Ovary (tissue), 9 donors: Measurements from ENCODE around the gene COA3. TPM values are rescaled to one million over a fixed set of nuclear protein-coding genes. Genes with fewer than 3 reads are reported as not detected.

Experiments
- DNase-seq, 5 donors: peaks; one replicate each; pipeline ENCODE4 v3.0.0-alpha.2; 2019 to 2020
- H3K27ac ChIP-seq, 2 donors: fragments of 200-600 bp; one replicate each; pipeline versions ENCODE4 v1.5.1 to v1.8.0; 2019 to 2022
- H3K27me3 ChIP-seq: fragments of 200-600 bp; one replicate; pipeline ENCODE4 v1.8.0; 2022
- H3K36me3 ChIP-seq: fragments of 200-600 bp; sonication (generic); one replicate; pipeline ENCODE4 v1.5.1; 2019
- H3K4me1 ChIP-seq: one replicate; pipeline ENCODE4 v1.8.1; 2013; ENCODE audit warnings: mild to moderate bottlenecking, moderate library complexity; ENCODE audit not compliant: insufficient read depth
- H3K4me3 ChIP-seq: fragments of 200-600 bp; sonication (generic); one replicate; pipeline ENCODE4 v1.5.1; 2017
- H3K9me3 ChIP-seq, 2 donors: fragments of 200-600 bp in 1 of 2; sonication (generic) in 1 of 2; one replicate each; pipeline versions ENCODE4 v1.5.1 to v1.8.1; 2013 to 2019; ENCODE audit warnings: mild to moderate bottlenecking in 1 of 2, moderate library complexity in 1 of 2
- EP300 ChIP-seq: sonication (generic); formaldehyde crosslinking; IDR thresholded peaks from one replicate; pipeline ENCODE4 v1.6.1; 2017; ENCODE audit warnings: antibody characterized with exemption
- POLR2A ChIP-seq: fragments of 450-650 bp; IDR thresholded peaks from one replicate; pipeline ENCODE4 v1.6.1; 2017; ENCODE audit warnings: antibody characterized with exemption, mild to moderate bottlenecking, moderate library complexity
- WGBS, 3 donors: extraction: QIAGEN DNeasy Blood & Tissue Kit in 1 of 3; methylation state at CpG; one replicate each; pipeline versions ENCODE4 v1.1.5 to v1.1.7; 2013 to 2017; 5-methylcytosine and 5-hydroxymethylcytosine counted together
- intact Hi-C, 4 donors: fragments of 100-400 bp; cut with DNase I; formaldehyde crosslinking; loops; one replicate each; pipeline versions ENCODE4 v1.11.0 to v1.15.1; 2022 to 2023
- polyA plus RNA-seq, 2 donors: library from polyadenylated mRNA; stranded (reverse); fragments of 200-250 nt in 1 of 2; fragments of 350-450 nt in 1 of 2; fragmentation: Illumina TruSeq in 1 of 2; extraction: RNeasy Lipid Tissue Mini Kit (QIAGEN cat#74804) in 1 of 2; gene quantifications; one replicate each; pipeline ENCODE4 v1.2.3, GENCODE V29; 2013 to 2014
- total RNA-seq, 7 donors: library from RNA; depleted of rRNA in 2 of 7; stranded (reverse); fragments of >200 nt in 2 of 7; fragmentation: NEBNext Ultra II Directional in 3 of 7; extraction: Animal tissue kit (Norgen Biotek cat#: 25700) in 3 of 7; gene quantifications; one replicate each; pipeline versions ENCODE4 v1.1.0 to v1.2.4, GENCODE V29; 2016 to 2023
- TF ChIP-seq, protein P1 (sequence below), 3 donors: fragments of 450-650 bp in 2 of 3; fragments of 200-600 bp in 1 of 3; IDR thresholded peaks; one replicate each; pipeline versions ENCODE4 v1.5.1 to v1.8.0; 2016 to 2022; ENCODE audit warnings: antibody characterized with exemption in 3 of 3, mild to moderate bottlenecking in 1 of 3
- donor health status: DM: no; HTN: no; CAD: no; lungs with moderate emphysema.
- donor health status: DM: no; HTN: no; CAD: no.
- donor health status: Bipolar disorder and iron deficiency.
- donor health status: DM: yes; HTN: yes; CAD: no.
- donor health status: DM: no; HTN: no; CAD: no.
- donor health status: DM: yes; HTN: yes; CAD: no.

COA3 gene
- total and polyA plus RNA-seq, 9 donors: 49.1 to 80.0 (median 64.0) TPM

- H3K9me3 ChIP-seq: no peaks in the 10 kb centered on the region
- 79 to 83% (median 79%) methylated on average over 10 of the region's 10 CpGs for WGBS, 3 donors
Measured at GRCh38 chr17:42795465-42795864, 3.0 kb downstream of the COA3 start.

DNA sequence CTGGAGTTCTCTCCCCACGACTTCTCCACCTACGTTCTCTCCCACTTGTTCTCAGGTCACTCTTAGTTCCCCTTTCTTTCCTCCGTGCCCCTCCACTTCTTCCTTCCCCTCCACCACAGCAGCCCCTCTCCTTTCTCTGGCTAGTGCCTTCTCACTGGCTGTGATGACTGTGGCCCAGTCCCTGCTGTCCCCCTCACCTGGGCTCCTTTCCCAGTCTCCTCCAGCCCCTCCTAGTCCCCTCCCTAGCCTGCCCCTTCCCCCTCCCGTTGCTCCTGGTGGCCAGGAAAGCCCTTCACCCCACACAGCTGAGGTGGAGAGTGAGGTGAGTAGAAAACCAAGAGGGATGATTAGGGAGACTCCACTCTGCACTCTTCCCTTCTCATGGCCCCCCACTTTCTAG, 3.4 kb downstream of the COA3 start:
- Histone ChIP-seq H3K4me3 (no peak overlapping the region), H3K27ac (no peak overlapping the region), H3K4me1 (peaks cover 10% of the 10 kb centered on the region), H3K27me3 (no peaks in the 10 kb centered on the region), H3K9me3 (no peaks in the 10 kb centered on the region), H3K36me3 (no peaks in the 10 kb centered on the region)
- DNase-seq: no peak
- TF ChIP-seq POLR2A (no peak), EP300 (no peak)
- TF ChIP-seq, protein P1, sequence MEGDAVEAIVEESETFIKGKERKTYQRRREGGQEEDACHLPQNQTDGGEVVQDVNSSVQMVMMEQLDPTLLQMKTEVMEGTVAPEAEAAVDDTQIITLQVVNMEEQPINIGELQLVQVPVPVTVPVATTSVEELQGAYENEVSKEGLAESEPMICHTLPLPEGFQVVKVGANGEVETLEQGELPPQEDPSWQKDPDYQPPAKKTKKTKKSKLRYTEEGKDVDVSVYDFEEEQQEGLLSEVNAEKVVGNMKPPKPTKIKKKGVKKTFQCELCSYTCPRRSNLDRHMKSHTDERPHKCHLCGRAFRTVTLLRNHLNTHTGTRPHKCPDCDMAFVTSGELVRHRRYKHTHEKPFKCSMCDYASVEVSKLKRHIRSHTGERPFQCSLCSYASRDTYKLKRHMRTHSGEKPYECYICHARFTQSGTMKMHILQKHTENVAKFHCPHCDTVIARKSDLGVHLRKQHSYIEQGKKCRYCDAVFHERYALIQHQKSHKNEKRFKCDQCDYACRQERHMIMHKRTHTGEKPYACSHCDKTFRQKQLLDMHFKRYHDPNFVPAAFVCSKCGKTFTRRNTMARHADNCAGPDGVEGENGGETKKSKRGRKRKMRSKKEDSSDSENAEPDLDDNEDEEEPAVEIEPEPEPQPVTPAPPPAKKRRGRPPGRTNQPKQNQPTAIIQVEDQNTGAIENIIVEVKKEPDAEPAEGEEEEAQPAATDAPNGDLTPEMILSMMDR (IDR thresholded peaks at IDR 0.05): no peak
- WGBS, 3 donors: 56 to 70% (median 58%) methylated on average over 4 of the region's 4 CpGs
- intact Hi-C loops: no loop called here

More at GRCh38 chr17:42795465-42795864, 3.0 kb downstream of the COA3 start:
- H3K27me3 ChIP-seq: no peaks in the 10 kb centered on the region
- TF ChIP-seq, protein P1 (IDR thresholded peaks at IDR 0.05): no peak
- TF ChIP-seq POLR2A (no peak), EP300 (no peak)
- intact Hi-C loops: no loop called here
- no peak overlapping the region for H3K27ac ChIP-seq
- DNase-seq: no peak
- H3K4me1 ChIP-seq: peaks cover 10% of the 10 kb centered on the region
- no peak overlapping the region for H3K4me3 ChIP-seq
- H3K36me3 ChIP-seq: no peaks in the 10 kb centered on the region

GRCh38 chr17:42792545-42792944, 6.0 kb downstream of the COA3 start:
- TF ChIP-seq, protein P1 (IDR thresholded peaks at IDR 0.05): no peak
- TF ChIP-seq POLR2A (no peak), EP300 (no peak)
- no peak for DNase-seq
- intact Hi-C loops: no loop called here
- no peak overlapping the region for H3K4me3 ChIP-seq
- no peaks in the 10 kb centered on the region for H3K4me1 ChIP-seq
- no peaks in the 10 kb centered on the region for H3K27me3 ChIP-seq
- 40 to 52% (median 47%) methylated on average over 5 of the region's 5 CpGs for WGBS, 3 donors
- H3K9me3 ChIP-seq: no peaks in the 10 kb centered on the region
- H3K36me3 ChIP-seq: no peaks in the 10 kb centered on the region
- no peak overlapping the region for H3K27ac ChIP-seq

- no peak overlapping the region for H3K4me3 ChIP-seq
- no peaks in the 10 kb centered on the region for H3K9me3 ChIP-seq
- no peaks in the 10 kb centered on the region for H3K4me1 ChIP-seq
- no peaks in the 10 kb centered on the region for H3K36me3 ChIP-seq
- no peaks in the 10 kb centered on the region for H3K27me3 ChIP-seq
- TF ChIP-seq, protein P1 (IDR thresholded peaks at IDR 0.05): no peak
- TF ChIP-seq POLR2A (no peak), EP300 (no peak)
- intact Hi-C loops: no loop called here
- DNase-seq: no peak
- H3K27ac ChIP-seq: no peak overlapping the region
- 57 to 73% (median 61%) methylated on average over 2 of the region's 2 CpGs for WGBS, 3 donors
Measured at GRCh38 chr17:42791948-42792347, 6.6 kb downstream of the COA3 start.
